Endothelial cell of umbilical vein (primary cell): ENCODE results near the gene CLDN15.

Experiments used
- EZH2 ChIP-seq: IDR thresholded peaks from 2 replicates; pipeline ENCODE4 v1.6.1; 2012; ENCODE audit warnings: borderline replicate concordance, low read depth, mild to moderate bottlenecking, moderate library complexity, low read length, inconsistent platforms; ENCODE audit not compliant: severe bottlenecking
- POLR2A ChIP-seq: IDR thresholded peaks from 2 replicates; pipeline ENCODE4 v1.6.1; 2012; ENCODE audit warnings: low read depth, mild to moderate bottlenecking, control low read depth, low read length
- POLR2AphosphoS5 ChIP-seq: IDR thresholded peaks from 2 replicates; pipeline ENCODE4 v1.6.1; 2012; ENCODE audit warnings: low read depth, mild to moderate bottlenecking, control low read depth, low read length, moderate library complexity; ENCODE audit not compliant: insufficient read depth
- TF ChIP-seq, protein P1 (sequence below), 2 donors: IDR thresholded peaks; 1 replicate in 1 of 2; 2 replicates in 1 of 2; pipeline ENCODE4 v1.5.1; 2011; ENCODE audit warnings: low read length in 2 of 2, mild to moderate bottlenecking in 2 of 2, moderate library complexity in 2 of 2, control low read depth in 1 of 2, inconsistent platforms in 1 of 2, low read depth in 1 of 2; ENCODE audit not compliant: insufficient read depth in 1 of 2; ENCODE audit errors: extremely low read depth in 1 of 2
- TF ChIP-seq, protein P2 (sequence below): IDR thresholded peaks from 2 replicates; pipeline ENCODE4 v1.6.1; 2011; ENCODE audit not compliant: insufficient read depth, insufficient read length

- no peak for TF ChIP-seq POLR2AphosphoS5
- TF ChIP-seq, protein P1, sequence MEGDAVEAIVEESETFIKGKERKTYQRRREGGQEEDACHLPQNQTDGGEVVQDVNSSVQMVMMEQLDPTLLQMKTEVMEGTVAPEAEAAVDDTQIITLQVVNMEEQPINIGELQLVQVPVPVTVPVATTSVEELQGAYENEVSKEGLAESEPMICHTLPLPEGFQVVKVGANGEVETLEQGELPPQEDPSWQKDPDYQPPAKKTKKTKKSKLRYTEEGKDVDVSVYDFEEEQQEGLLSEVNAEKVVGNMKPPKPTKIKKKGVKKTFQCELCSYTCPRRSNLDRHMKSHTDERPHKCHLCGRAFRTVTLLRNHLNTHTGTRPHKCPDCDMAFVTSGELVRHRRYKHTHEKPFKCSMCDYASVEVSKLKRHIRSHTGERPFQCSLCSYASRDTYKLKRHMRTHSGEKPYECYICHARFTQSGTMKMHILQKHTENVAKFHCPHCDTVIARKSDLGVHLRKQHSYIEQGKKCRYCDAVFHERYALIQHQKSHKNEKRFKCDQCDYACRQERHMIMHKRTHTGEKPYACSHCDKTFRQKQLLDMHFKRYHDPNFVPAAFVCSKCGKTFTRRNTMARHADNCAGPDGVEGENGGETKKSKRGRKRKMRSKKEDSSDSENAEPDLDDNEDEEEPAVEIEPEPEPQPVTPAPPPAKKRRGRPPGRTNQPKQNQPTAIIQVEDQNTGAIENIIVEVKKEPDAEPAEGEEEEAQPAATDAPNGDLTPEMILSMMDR (IDR thresholded peaks at IDR 0.05; ENCODE audit: extremely low read depth in 1 of 2, insufficient read depth in 1 of 2, low read depth in 1 of 2, low read length in 2 of 2): no peak
- TF ChIP-seq, protein P2, sequence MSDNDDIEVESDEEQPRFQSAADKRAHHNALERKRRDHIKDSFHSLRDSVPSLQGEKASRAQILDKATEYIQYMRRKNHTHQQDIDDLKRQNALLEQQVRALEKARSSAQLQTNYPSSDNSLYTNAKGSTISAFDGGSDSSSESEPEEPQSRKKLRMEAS: no peak
- no peak for TF ChIP-seq POLR2A
- TF ChIP-seq EZH2: no peak
Measured at GRCh38 chr7:101198476-101198875, 39.1 kb downstream of the CLDN15 start.
